Astrocyte of the cerebellum (primary cell): ENCODE data around the gene RBMS1.

Source experiments
- DNase-seq: peaks from one replicate; pipeline ENCODE4 v3.0.0-alpha.2; 2011; ENCODE audit warnings: low read depth
- H3K4me3 ChIP-seq: 2 replicates; pipeline ENCODE4 v1.5.1; 2011; ENCODE audit warnings: mild to moderate bottlenecking, low read depth, low read length, moderate library complexity
- CTCF ChIP-seq: IDR thresholded peaks from 2 replicates; pipeline ENCODE4 v1.5.1; 2012; ENCODE audit warnings: low read length, low read depth, moderate library complexity, mild to moderate bottlenecking; ENCODE audit errors: missing control alignments
- in situ Hi-C: cut with HindIII; loops from 2 replicates; pipeline ENCODE4 v1.10.0; 2017; ENCODE audit warnings: low sequenced_read_pairs

The RBMS1 gene

GRCh38 chr2:160355080-160355479, 138.5 kb downstream of the RBMS1 start:
- in situ Hi-C loops, result no loop called here
- DNase-seq, result no peak

GRCh38 chr2:160354677-160355076, 138.9 kb downstream of the RBMS1 start:
- no peak overlapping the region for H3K4me3 ChIP-seq
- in situ Hi-C loops, result no loop called here
- no peak for DNase-seq
- no peak for TF ChIP-seq CTCF

More at GRCh38 chr2:160355080-160355479, 138.5 kb downstream of the RBMS1 start:
- no peak for TF ChIP-seq CTCF
- H3K4me3 ChIP-seq, result no peak overlapping the region

GRCh38 chr2:160353813-160354212, 139.8 kb downstream of the RBMS1 start:
- in situ Hi-C loops, result no loop called here
- DNase-seq, result no peak
- no peak for TF ChIP-seq CTCF

GRCh38 chr2:160353166-160353565, 140.4 kb downstream of the RBMS1 start:
- H3K4me3 ChIP-seq, result no peak overlapping the region
- TF ChIP-seq CTCF, result no peak
- in situ Hi-C loops, result no loop called here
- no peak for DNase-seq

More at GRCh38 chr2:160353813-160354212, 139.8 kb downstream of the RBMS1 start:
- H3K4me3 ChIP-seq, result no peak overlapping the region

- DNase-seq, result no peak
- in situ Hi-C loops, result no loop called here
- TF ChIP-seq CTCF, result no peak
- no peak overlapping the region for H3K4me3 ChIP-seq
Measured at GRCh38 chr2:160352500-160352899, 141.1 kb downstream of the RBMS1 start.

- no peak for TF ChIP-seq CTCF
- H3K4me3 ChIP-seq, result no peak overlapping the region
- no peak for DNase-seq
- in situ Hi-C loops, result no loop called here
Measured at GRCh38 chr2:160351956-160352355, 141.7 kb downstream of the RBMS1 start.

GRCh38 chr2:160349306-160349705, 144.3 kb downstream of the RBMS1 start:
- no peak overlapping the region for H3K4me3 ChIP-seq
- no peak for TF ChIP-seq CTCF
- in situ Hi-C loops, result no loop called here
- DNase-seq, result no peak
